ENCODE results near the gene ZNF780B.

Gene ZNF780B

DNA sequence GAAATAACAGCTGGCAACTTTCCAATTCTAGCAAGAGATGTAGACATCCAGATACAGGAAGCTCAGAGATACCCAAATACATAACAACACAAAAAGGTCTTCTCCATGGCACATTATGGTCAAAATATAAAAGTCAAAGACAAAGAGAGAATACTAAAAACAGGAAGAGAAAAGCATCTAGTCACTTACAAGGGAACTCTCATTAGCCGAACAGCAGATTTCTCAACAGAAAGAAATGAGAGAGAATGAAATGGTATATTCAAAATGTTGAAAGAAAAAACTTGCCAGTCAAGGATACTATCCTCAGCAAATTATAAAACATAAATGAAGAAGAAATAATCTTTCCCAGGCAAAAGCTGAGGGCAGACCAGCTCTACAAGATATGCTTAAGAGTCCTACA lies 22.3 kb upstream of the ZNF780B start:
- TF ChIP-seq, protein P1, sequence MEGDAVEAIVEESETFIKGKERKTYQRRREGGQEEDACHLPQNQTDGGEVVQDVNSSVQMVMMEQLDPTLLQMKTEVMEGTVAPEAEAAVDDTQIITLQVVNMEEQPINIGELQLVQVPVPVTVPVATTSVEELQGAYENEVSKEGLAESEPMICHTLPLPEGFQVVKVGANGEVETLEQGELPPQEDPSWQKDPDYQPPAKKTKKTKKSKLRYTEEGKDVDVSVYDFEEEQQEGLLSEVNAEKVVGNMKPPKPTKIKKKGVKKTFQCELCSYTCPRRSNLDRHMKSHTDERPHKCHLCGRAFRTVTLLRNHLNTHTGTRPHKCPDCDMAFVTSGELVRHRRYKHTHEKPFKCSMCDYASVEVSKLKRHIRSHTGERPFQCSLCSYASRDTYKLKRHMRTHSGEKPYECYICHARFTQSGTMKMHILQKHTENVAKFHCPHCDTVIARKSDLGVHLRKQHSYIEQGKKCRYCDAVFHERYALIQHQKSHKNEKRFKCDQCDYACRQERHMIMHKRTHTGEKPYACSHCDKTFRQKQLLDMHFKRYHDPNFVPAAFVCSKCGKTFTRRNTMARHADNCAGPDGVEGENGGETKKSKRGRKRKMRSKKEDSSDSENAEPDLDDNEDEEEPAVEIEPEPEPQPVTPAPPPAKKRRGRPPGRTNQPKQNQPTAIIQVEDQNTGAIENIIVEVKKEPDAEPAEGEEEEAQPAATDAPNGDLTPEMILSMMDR (conservative IDR thresholded peaks at IDR 0.05; ENCODE audit: low read depth, low read length) = no peak
- no peak overlapping the region for H3K4me3 ChIP-seq (ENCODE audit: low read depth, low read length)
- no peak for DNase-seq (ENCODE audit: low read depth)

DNA sequence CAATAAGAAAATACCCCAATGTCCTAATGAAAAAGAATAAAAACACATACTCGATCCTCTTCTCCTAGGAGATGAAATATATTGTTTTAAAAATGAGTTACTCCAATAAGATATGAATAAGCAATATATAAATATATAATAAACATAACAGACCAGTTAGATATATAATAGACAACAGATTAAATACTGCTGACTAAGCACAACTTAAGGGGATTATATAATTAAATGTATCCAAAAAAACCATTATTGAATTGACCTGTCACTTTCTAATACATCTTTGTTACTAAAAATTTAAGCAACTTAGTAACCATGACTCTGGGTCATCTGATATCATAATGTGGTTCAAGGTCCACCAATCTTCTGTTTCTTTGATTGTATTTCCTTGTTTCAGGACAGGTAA lies 14.0 kb upstream of the ZNF780B start:
- no peak overlapping the region for H3K4me3 ChIP-seq (ENCODE audit: low read depth, low read length)
- DNase-seq (ENCODE audit: low read depth) = no peak
- TF ChIP-seq, protein P1 (conservative IDR thresholded peaks at IDR 0.05; ENCODE audit: low read depth, low read length) = no peak

DNA sequence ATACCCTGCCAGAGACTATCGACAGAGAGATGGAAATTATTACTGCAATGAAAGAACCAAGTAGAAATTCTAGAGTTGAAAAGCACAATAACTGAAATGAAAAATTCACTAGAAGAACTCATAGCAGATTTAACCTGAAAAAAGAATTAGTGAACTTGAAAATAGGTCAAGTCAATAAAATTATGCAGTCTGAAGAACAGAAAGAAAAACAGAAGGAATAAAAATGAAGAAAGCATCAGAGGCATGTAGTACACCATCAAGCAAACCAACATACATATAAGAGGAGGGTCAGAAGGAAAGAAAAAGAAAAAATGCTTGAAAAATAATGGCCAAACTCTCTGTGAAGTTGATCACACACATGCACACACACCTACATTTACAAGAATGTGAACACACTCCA lies 3.6 kb upstream of the ZNF780B start:
- H3K4me3 ChIP-seq (ENCODE audit: low read depth, low read length) = no peak overlapping the region
- TF ChIP-seq, protein P1 (conservative IDR thresholded peaks at IDR 0.05; ENCODE audit: low read depth, low read length) = no peak
- no peak for DNase-seq (ENCODE audit: low read depth)

DNA sequence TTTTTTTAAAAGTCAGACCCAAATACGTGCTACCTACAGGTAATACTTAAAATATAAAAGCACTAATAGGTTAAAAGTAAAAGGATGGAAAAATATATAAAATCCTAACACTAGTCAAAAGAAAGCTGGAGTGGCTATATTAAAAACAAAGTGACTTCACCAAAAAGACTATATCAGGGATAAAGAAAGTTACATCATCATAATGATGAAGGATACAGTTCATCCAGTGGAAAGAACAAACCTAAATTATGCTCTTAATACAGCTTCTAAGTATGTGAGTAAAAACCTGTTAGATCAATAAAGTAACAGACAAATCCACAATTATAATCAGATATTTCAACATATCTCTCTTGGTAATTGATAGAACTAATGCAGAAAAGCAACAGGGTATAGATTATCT lies 1.1 kb upstream of the ZNF780B start:
- no peak overlapping the region for H3K4me3 ChIP-seq (ENCODE audit: low read depth, low read length)
- DNase-seq (ENCODE audit: low read depth) = no peak
- TF ChIP-seq, protein P1 (conservative IDR thresholded peaks at IDR 0.05; ENCODE audit: low read depth, low read length) = no peak

DNA sequence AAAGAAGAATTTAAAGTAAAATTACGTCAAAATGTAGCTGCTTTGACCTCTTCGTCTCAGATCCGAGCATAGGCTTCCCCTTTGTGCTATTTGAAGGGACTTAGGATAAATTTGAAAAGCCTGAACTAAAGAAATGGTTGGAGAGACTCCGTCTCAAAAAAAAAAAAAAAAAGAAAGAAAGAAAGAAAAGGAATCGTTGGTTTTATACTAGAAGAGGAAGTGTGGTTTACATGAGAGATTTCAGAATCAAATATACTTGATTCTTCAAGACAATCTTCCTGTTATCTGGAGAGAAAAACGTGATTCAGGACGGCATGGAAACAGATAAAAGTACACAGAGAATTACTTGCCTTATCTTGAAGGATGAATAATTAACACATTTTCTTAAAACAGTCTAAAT lies 474 bp upstream of the ZNF780B start:
- no peak for DNase-seq (ENCODE audit: low read depth)
- peak overlapping the region; percentile 80 for H3K4me3 ChIP-seq (ENCODE audit: low read depth, low read length)
- TF ChIP-seq, protein P1 (conservative IDR thresholded peaks at IDR 0.05; ENCODE audit: low read depth, low read length) = no peak

DNA sequence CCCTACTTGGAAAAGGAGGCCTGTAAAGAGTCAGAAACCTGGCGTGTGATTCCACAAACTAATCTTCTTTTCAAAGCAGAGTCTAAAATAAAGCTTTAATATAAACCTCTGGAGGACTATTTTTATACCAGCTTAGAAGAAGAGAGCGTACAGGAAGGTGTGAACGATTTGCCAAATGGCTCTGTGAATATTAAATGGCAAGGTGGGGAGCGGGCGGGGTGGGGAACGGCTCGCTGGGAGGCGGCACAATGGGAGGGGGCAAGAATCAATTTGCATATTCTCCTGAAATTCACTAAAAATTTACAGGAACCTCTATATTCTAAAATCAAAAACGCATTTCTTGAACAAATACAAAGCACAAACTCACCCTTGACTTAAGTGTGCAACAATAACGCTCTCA lies 982 bp downstream of the ZNF780B start:
- H3K4me3 ChIP-seq (ENCODE audit: low read depth, low read length) = peak overlapping the region; percentile 80
- TF ChIP-seq, protein P1 (conservative IDR thresholded peaks at IDR 0.05; ENCODE audit: low read depth, low read length) = no peak
- no peak for DNase-seq (ENCODE audit: low read depth)

DNA sequence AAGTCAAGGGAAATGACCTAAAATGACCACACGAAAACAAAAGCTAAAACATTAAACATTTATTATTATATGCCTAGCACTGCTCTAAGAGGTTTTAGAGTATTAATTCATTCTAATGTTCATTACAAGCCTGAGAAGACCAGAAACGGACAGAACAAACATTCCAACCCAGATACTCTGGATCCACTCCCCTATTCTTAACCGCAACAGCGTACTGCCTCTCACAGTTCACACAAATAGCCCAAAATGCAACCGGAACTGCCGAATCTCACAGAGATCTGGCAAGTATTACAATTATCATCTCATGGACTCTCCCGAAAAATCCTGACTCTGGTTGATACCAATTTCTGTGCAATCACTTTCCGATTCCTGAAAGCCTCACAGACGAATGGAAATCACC lies 1.4 kb downstream of the ZNF780B start:
- TF ChIP-seq, protein P1 (conservative IDR thresholded peaks at IDR 0.05; ENCODE audit: low read depth, low read length) = no peak
- H3K4me3 ChIP-seq (ENCODE audit: low read depth, low read length) = peak overlapping the region; percentile 4

More for the DNA sequence above, 1.4 kb downstream of the ZNF780B start:
- no peak for DNase-seq (ENCODE audit: low read depth)

Data from choroid plexus epithelial cell (primary cell).